ENCODE measurements around the gene AOAH. TPM values are rescaled to one million over a fixed set of nuclear protein-coding genes. Genes with fewer than 3 reads are reported as not detected.
"Not testable (repeated sequence)": the region's sequence is repeated elsewhere in the genome, so short reads cannot be mapped to it uniquely, and the experiment has no call there.

Gene AOAH
- total RNA-seq, 1 donor: 15.1 TPM

GRCh38 chr7:36487756-36488336, 236.4 kb downstream of the AOAH start:
- DNase-seq (ENCODE audit: low read depth in 2 of 3, low spot score in 2 of 3): peak; percentile 24 to 87 (median 56)

GRCh38 chr7:36486336-36486735, 238.0 kb downstream of the AOAH start:
- DNase-seq (ENCODE audit: low read depth in 2 of 3, low spot score in 2 of 3): no peak

- no peak for DNase-seq (ENCODE audit: low read depth in 2 of 3, low spot score in 2 of 3)
Observed at GRCh38 chr7:36484265-36484664, 240.0 kb downstream of the AOAH start.

- not testable (repeated sequence) for DNase-seq (ENCODE audit: low read depth in 2 of 3, low spot score in 2 of 3)
Observed at GRCh38 chr7:36483853-36484252, 240.4 kb downstream of the AOAH start.

- no peak for DNase-seq (ENCODE audit: low read depth in 2 of 3, low spot score in 2 of 3)
Observed at GRCh38 chr7:36478745-36479144, 245.5 kb downstream of the AOAH start.

- DNase-seq (ENCODE audit: low read depth in 2 of 3, low spot score in 2 of 3): no peak
Observed at GRCh38 chr7:36475381-36475780, 248.9 kb downstream of the AOAH start.

GRCh38 chr7:36475011-36475342, 249.3 kb downstream of the AOAH start:
- no peak for DNase-seq (ENCODE audit: low read depth in 2 of 3, low spot score in 2 of 3)

- peak in 2 of 3 donors; percentile 95 to 97 for DNase-seq (ENCODE audit: low read depth in 2 of 3, low spot score in 2 of 3)
Observed at GRCh38 chr7:36474283-36475010, 249.8 kb downstream of the AOAH start.

- DNase-seq (ENCODE audit: low read depth in 2 of 3, low spot score in 2 of 3): peak in 1 of 3 donors; percentile 39
Observed at GRCh38 chr7:36473454-36474282, 250.6 kb downstream of the AOAH start.

GRCh38 chr7:36472141-36472729, 252.1 kb downstream of the AOAH start:
- DNase-seq (ENCODE audit: low read depth in 2 of 3, low spot score in 2 of 3): no peak

- DNase-seq (ENCODE audit: low read depth in 2 of 3, low spot score in 2 of 3): no peak
Observed at GRCh38 chr7:36469236-36469635, 255.1 kb downstream of the AOAH start.

- DNase-seq (ENCODE audit: low read depth in 2 of 3, low spot score in 2 of 3): no peak
Observed at GRCh38 chr7:36468370-36469101, 255.8 kb downstream of the AOAH start.

GRCh38 chr7:36466001-36466400, 258.3 kb downstream of the AOAH start:
- DNase-seq (ENCODE audit: low read depth in 2 of 3, low spot score in 2 of 3): peak in 1 of 3 donors; percentile 26

GRCh38 chr7:36464271-36464670, 260.0 kb downstream of the AOAH start:
- DNase-seq (ENCODE audit: low read depth in 2 of 3, low spot score in 2 of 3): no peak
